ENCODE data around the gene SMIM33. TPM values are rescaled to one million over a fixed set of nuclear protein-coding genes. Genes with fewer than 3 reads are reported as not detected.
"Not testable (repeated sequence)": the region's sequence is repeated elsewhere in the genome, so short reads cannot be mapped to it uniquely, and the experiment has no call there.

The SMIM33 gene
- total RNA-seq, 1 donor from 2014 or later, result not detected

- Histone ChIP-seq H3K9me3 (no peaks in the 10 kb centered on the region), H3K36me3 (no peaks in the 10 kb centered on the region), H3K4me3 (no peak overlapping the region), H3K27me3 (no peaks in the 10 kb centered on the region), H3K27ac (no peak overlapping the region), H3K4me1 (peaks cover 5% of the 10 kb centered on the region)
- intact Hi-C loops (cut with DNase I), result no loop called here
- TF ChIP-seq POLR2A (IDR thresholded peaks at IDR 0.05), result no peak
- no peak for TF ChIP-seq CTCF (IDR thresholded peaks at IDR 0.05)
- no peak for TF ChIP-seq POLR2AphosphoS5 (IDR thresholded peaks at IDR 0.05; ENCODE audit: insufficient read depth in 1 of 2, low read depth in 1 of 2)
- DNase-seq (ENCODE audit: extremely low spot score in 2 of 2), result no peak
These were observed 42.1 kb downstream of the SMIM33 start for GRCh38 chr5:139512786-139513390.

- intact Hi-C loops (cut with DNase I); H3K4me3 ChIP-seq; H3K27me3 ChIP-seq; DNase-seq (ENCODE audit: extremely low spot score in 2 of 2); H3K36me3 ChIP-seq; H3K4me1 ChIP-seq; H3K27ac ChIP-seq; H3K9me3 ChIP-seq: not testable (repeated sequence)
- TF ChIP-seq CTCF (IDR thresholded peaks at IDR 0.05) (peak; percentile 44 to 61 (median 58)), POLR2AphosphoS5 (IDR thresholded peaks at IDR 0.05; ENCODE audit: insufficient read depth in 1 of 2, low read depth in 1 of 2) (peak in 1 of 2 donors; percentile 54)
These were observed 42.6 kb downstream of the SMIM33 start for GRCh38 chr5:139513434-139513833.

GRCh38 chr5:139513852-139514485, 43.2 kb downstream of the SMIM33 start:
- Histone ChIP-seq H3K36me3 (no peaks in the 10 kb centered on the region), H3K27me3 (no peaks in the 10 kb centered on the region), H3K9me3 (no peaks in the 10 kb centered on the region), H3K4me1 (peaks cover 12% of the 10 kb centered on the region), H3K4me3 (no peak overlapping the region), H3K27ac (no peak overlapping the region)
- no peak for DNase-seq (ENCODE audit: extremely low spot score in 2 of 2)
- TF ChIP-seq POLR2AphosphoS5 (IDR thresholded peaks at IDR 0.05; ENCODE audit: insufficient read depth in 1 of 2, low read depth in 1 of 2), result no peak
- TF ChIP-seq POLR2A (IDR thresholded peaks at IDR 0.05), result no peak
- peak in 1 of 3 experiments; percentile 2 for TF ChIP-seq CTCF (IDR thresholded peaks at IDR 0.05)
- intact Hi-C loops (cut with DNase I), result no loop called here

- no peaks in the 10 kb centered on the region for H3K27me3 ChIP-seq
- H3K4me1 ChIP-seq, result peaks cover 12% of the 10 kb centered on the region
- H3K36me3 ChIP-seq, result no peaks in the 10 kb centered on the region
- H3K9me3 ChIP-seq, result no peaks in the 10 kb centered on the region
- TF ChIP-seq CTCF (IDR thresholded peaks at IDR 0.05) (no peak), POLR2AphosphoS5 (IDR thresholded peaks at IDR 0.05; ENCODE audit: insufficient read depth in 1 of 2, low read depth in 1 of 2) (no peak), POLR2A (IDR thresholded peaks at IDR 0.05) (no peak)
- no peak overlapping the region for H3K4me3 ChIP-seq
- DNase-seq (ENCODE audit: extremely low spot score in 2 of 2), result no peak
- H3K27ac ChIP-seq, result no peak overlapping the region
- intact Hi-C loops (cut with DNase I), result no loop called here
These were observed 43.7 kb downstream of the SMIM33 start for GRCh38 chr5:139514486-139514856.
